Stimulated activated CD8-positive, alpha-beta memory T cell treated with anti-CD3 and anti-CD28 coated beads, Interleukin-4, amount 100 ng/mL, for 24 hours (primary cell): ENCODE data around the gene LNX2.
A peak's percentile ranks its signal among the peaks of the same experiment; 100 is the strongest.

ENCODE experiments used
- DNase-seq: peaks from one replicate; pipeline ENCODE4 v3.0.0-alpha.2; 2020; ENCODE audit warnings: low read depth

Gene LNX2

DNA sequence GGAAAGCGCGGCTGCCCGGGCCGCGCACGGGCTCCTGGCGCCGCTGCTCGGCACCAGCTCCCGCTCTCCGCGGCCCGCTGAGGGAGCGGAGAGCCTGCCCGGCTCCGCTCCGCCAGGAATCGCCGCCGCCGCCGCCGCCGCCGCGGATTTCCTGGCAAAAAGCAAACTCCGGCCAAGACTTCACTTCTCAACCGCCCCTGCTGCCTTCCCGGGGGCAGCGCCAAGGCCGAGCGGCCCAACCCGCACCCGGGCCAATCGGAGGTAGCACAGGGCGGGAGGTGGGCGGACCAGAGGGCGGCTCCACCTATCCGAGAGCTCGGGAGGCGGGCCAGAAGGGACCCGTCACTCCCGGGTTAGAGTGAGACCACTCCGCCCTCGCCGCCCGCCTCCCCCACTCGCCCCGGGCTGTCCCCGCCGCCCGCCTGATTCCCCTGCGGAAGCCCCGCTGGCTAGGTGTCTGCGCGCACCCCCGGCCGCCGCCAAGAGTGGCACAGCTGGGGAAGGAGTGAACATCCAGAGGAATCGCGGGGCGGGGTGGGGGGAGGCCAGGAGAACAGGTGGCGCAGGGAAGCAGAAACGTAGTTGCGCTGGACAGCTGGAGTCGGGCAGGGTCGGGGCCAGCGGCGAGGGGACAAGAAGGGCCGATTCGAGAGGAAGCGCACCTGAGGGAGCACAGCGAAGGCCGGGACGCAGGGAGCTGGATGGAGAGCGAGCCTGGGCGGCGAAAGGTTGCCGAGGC is at the start of gene LNX2:
Gene LNX2, minus strand, starts transcription at position 153 of the 739 bp plus-strand sequence. CDS start 38,826 bp downstream, outside the sequence.
- DNase-seq: peak; percentile 96

DNA sequence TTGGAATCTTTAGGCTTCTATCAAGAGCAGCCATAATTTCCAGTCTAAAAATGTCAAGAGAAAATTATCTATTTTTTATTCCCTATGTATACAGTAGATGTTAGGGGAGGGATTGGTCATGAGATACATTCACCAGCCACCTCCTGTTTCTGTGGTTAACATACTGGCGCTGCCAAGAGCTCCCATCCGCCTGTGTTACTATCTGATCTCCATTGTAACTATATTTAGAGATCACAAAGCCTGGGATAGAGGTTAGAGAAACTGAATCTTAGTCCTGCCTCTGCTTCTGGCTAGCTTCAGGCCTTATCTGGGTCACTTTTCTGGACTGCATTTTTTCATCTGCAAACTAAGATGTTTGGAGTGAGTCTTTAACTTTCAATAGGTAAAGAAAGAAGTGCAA is 47.6 kb upstream of the LNX2 start:
- no peak for DNase-seq

DNA sequence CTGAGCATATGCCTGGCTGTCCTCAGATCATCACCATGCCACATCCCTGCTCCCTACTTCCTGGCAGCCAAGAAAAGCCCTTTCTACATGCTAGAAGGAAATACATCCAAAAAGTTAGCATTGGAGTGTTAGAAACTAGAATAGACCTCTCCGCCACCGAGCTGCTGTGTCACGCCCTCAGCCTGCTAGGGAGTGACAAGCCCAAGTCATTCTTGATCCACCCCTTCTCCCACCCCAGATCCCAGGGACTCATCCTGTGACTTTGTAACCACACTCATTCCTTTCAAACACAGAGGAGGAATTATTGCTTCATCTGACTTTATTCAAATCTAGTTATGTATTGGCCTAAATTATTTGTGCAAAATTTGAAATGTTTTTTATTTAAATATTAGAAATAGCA is 46.6 kb upstream of the LNX2 start:
- DNase-seq: no peak

DNA sequence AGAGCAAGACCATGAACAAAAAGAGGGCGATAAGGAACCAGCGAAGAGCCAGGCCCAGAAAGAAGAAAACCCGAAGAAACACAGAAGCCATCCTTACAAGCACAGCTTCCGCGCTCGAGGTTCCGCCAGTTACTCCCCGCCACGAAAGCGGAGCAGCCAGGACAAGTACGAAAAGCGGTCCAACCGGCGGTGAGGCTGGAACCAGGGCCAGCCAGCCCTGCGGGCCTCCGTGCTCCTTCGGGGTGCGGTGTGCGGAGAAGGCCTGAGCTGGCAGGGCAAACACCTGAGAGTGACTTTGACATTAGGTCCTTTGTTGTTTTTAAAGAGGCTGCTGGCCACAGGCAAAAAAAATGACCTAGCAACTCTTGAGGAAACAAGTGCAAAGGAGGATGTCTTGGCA is 45.4 kb upstream of the LNX2 start:
- no peak for DNase-seq

DNA sequence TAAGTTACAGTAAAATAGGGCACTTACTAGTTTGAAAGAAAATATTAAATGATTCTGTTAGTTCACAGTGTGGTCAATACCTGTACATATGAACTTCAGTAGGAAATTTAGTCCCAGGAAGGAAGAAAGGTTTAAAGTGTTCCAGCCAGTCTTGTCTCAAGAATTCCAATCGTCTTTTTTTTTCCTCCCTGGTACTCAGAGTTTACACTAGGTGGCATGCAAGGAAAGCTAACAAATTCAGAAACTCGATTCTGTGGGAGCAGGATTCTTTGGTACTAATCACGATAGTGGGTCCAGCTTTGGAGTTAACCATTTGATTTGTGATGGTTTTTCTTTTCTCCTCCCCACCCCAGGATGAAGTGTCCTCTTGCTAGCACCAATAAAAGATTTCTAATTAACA is 45.0 kb upstream of the LNX2 start:
- DNase-seq: no peak

DNA sequence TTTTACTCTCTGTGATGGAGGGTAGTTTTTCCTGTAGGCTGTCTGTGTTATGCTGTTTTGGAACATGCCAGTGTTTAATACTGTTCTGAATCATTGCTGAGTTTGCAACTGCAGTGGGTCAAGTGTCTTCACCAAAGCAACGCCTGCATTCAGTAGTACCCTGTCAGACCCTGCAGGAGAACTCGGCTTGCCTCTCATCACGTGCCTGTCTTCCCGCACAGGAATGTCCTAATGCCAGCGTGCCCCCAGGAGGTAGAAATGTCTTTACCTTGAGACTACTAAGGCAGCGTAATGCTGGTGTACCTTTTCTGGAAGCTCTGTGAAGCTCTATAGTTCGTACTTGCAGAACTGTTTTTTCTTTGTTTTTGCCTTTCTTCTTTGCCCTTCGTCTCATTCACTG is 43.6 kb upstream of the LNX2 start:
- no peak for DNase-seq

DNA sequence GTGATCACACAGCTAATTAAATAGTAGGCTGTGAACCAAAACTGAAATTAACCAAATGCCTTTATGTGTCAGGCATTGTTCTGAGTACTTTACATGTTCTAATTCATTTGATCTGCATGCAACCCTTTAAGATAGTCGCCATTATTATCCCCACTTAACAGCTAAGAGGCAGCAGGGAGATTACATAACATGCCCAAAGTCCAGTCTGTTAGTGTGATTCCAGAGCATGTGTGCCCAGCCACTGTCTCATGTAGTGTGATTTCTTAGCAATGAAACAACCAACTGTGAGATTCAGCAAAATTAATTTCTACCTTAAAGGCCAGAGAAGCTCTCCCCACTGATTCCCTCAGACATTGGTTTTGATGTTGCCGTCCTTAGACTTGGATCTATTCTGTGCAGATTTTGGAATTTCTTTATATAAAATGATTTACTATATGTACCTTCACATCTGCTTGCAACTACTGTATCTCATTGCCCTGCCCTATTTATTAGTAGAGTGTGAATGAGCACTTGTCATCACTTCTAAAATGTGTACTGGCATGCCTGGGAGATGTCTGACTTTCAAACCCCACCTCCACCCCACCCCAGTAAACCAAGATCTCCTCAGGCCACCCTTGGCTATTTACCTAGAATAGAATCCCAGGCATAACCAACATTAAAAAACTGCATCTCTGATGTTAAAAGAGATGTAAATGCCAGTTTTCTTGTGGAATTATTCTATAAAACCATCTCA is 42.6 kb upstream of the LNX2 start:
- no peak for DNase-seq

DNA sequence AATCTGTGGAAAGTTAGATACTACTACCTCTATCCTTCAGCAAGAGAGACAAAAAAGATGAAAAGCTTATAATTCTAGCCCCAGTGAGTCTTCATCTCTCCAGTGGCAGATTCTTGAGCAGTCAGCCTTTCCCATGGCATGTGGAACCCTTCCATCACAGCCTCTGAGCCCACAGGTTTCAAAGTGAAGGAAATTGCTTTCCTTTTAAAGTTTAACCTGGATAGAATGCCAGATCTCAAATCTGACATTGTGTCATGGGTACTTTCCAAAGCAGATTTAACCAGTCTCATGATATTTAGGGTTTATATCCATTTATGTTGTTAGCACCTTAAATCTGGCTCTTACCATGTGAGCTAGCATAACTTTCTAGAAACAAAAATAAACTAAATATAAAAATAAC is 40.7 kb upstream of the LNX2 start:
- no peak for DNase-seq

DNA sequence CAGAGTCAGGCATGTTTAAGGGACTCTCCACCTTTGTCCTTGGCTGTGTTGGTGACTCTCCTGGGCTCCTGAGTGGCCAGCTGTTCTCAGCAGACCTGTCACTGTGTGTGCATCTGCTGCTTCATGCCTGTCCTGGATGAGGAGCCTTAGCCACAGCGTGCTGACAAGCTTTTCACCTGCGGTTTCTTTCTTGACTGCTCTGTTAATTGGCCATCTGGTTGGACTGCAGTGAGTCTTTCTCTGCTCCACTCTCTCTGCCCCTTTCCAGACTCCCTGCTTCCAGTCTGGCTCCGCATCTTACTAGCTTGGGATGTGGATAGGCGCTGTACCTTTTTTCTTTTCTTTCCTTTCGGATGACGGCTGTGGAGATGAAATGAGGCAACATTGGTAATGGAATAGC is 40.2 kb upstream of the LNX2 start:
- DNase-seq: no peak

DNA sequence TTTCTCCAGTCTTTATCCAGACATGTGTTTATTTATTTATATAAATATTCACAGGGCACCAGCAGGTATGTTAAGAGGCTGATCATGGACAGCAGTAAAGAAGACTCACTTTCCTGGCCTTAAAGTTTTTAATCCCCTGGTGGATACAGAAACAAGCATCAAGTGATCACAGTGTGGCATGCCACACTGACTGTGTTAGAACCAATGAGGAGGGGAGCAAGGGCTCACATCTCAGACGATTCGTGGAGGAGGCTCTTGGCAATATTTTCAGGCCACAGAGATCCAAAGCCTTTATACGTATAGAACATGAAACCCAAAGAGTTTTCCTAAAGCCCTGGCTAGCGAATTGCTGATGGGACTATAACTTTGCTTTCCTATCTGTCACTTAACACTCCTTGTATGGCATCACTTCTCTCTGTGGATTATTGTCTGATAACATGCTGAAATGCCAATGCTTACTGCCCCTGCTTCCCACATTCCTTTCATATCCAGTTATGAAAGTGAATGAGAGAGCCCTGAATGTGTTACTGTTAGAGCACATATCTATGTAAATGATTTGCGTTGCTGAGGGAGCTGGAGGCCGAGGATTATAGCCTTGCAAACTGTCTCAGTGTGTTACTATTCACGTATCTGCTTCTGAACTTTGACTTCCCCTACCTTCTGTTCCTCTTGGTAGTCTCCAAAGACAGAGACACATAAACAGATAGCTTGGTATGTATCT is 39.0 kb upstream of the LNX2 start:
- DNase-seq: no peak

DNA sequence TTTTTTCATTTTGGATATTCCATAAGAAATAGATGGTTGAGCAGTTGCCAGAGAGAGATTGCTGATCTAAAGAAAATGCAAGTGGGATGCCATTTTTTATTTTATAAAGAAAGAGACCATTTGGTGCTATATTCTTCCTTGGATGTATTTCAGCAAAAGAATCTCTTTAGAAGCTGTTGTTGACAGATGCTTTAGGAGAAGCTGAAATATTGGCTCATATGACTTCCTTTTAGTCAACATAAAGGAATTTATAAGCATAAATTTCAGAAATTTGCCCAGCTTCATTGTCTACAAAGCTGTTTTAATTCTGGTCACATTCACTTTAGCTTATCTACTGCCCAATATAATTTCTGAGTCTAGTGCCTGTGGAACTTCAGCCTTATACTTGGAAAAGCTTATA is 38.2 kb upstream of the LNX2 start:
- DNase-seq: no peak

DNA sequence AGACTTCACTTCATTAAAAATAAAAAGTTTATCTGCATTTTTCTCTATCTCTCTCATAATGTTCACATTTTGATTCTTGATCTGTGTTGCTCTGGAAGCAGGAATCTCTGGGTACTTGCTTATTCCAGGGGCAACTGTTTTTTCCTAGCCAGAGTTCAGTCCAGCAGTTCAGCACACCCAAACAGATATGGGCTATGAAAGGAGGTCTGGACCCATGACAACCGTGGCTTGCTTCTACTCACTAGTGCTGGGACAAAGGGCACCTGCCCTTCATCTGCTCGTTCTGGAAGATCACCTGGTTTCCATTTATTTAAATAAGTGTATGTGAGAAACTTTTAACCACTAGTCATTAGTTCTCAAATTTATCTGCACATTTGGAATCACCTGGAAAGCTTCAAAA is 37.4 kb upstream of the LNX2 start:
- no peak for DNase-seq

DNA sequence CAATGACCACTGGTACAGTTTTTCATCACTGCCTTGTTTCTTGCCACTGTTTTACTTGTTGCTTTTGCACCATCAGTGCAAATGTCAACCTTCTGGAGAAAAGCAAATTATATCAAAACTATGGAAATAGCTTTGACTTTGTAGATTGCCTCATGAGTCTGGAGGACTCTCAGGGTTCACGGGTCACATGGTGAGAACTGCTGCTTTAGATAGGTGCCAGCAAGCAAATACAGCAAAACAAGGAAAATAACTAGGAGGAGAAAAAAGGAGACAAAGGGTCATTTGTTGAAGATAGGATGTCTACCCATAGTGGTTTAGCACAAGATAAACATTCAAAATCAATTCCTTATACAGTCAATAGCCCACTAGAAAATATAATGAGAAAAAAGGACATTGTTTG is 34.5 kb upstream of the LNX2 start:
- no peak for DNase-seq

DNA sequence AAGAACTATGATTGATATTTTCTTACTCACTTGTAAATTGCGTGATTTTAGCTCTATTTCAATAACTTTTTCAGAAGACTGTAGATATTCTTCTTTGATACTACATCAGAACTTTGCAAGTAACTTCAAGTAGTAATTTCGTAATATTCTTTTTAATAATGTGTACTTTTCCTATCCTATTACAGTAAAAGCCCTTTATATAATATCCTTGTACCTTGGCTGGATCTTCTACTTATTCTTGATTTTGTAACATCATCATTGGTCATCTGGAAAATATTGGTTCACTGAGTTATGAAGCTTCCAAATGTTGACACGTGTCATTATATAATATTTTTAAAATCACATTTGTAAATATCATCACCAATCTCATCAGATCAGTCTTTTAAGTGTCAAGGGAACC is 33.7 kb upstream of the LNX2 start:
- no peak for DNase-seq

DNA sequence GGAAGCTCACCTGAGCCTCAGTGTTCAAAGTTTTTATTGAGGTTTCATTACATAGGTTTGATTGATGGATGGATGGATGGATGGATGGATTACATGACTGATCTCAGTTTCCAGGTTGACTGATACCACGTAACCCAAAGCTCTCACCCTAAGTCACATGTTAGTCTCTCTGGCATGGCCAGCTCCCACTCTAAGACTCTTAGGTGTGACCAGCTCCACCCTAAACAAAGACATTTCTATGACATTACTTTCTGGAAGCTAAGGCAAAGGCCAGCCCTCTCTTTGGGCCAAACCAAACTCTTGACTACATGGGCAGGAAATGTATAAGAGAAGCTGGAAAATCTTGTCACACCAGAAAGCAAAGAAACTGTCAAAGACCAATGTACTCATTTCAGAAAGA is 30.0 kb upstream of the LNX2 start:
- DNase-seq: no peak

DNA sequence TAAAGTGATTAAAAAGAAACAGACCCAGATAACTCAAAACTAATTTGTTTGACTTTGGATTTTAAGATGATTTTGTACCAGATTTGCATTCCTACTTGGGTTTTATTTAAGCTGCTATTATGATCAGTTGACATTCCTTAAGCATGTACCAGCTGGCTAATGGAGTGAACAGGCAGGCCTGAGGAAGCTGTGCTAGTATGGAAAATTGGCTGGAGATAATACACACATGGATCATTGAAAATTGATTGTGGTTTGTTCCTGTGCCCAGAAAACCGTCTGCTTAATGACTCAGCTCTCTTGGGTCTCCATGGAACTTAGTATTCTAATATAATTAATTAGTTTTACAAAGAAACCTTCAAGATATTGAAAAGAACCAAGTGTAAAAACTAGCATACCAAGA is 24.0 kb upstream of the LNX2 start:
- no peak for DNase-seq

DNA sequence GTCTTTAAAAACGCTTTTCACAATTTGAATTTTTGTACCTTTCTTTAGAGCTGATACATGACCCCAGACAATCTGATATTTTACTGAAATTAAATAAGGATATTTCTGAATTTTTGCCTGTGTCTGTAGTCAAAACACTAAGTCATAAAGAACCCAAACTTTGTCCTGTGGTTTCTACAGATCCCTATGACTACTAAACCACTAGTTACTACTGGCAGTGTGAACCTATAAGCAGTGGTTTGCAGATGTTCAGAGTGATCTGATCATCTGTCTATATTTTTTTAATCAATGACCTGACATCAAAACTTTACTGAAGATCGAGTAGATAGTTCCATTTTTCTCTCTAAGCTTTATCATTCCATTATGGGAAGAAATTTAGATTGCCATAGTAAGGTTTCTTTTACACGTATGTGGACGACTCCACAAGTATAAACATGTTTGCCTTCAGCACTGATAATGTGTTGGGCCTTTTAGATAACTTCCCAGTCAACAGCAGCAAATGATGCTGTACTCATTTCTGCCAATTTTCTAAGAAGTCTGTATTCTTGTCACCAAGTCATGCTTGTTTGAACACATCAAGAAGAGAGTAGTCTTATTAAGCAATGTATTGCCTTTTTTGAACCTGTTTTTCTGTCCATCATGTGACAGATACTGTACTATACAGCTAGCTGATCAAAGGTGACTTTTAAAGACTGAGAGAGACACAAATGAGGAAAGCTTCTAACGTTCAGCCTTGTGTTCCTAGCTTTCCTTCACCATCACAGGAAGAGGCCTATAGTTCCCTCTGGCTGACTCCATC is 23.2 kb upstream of the LNX2 start:
- DNase-seq: no peak

DNA sequence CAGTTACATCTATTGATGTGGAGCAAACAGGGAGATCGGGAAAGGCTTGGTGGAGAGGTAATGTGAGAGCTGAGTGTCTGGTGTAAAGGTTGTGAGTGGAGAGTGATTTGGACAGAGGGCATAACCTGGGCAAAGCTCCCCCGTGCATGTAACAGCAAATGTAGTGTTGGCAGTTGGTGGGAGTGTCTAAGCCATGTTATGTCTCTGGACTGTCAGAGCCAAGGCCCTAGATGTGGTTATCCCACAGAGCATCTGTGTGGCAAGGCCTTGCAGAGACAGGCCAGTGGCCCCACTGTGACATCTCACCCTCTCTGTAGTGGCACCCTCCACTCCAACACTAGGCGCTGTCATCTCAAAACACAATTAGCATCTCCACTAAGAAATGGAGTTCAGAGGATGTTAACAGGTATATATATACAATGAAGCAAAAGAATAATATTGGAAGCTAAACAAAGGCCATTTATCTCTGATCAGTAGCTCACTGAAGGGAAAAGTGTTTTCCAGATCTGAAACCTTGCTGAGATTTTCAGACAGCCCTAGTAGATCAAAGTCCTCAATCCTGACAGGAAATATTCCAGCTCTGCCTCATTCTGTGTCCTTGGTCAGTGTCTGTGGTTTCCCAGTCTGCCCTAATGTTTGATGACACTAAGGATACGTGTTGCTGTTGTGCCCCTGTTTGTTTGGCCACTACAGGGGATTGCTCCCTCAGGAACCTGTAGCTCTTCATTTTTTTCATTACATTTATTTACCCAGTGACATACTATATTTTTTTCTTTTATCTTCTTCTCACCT is 21.6 kb upstream of the LNX2 start:
- no peak for DNase-seq

DNA sequence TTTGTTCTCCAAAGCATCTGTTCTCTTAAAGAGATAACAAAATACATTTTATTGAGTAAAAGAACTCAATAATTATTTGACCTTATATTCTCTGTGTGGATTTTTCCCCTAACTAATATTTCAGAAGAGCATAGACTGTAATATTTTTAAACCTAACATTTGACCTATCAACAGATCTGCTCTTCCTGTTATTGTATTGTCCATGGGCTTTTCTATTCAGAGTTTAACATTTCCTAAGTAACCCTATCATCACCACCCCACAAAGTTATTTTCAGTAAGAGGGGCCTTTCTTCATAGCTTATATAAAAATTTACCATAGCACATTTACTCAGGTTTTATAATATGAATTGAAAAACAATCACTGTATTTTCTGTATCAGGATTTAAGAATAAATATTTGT is 18.9 kb upstream of the LNX2 start:
- DNase-seq: no peak

DNA sequence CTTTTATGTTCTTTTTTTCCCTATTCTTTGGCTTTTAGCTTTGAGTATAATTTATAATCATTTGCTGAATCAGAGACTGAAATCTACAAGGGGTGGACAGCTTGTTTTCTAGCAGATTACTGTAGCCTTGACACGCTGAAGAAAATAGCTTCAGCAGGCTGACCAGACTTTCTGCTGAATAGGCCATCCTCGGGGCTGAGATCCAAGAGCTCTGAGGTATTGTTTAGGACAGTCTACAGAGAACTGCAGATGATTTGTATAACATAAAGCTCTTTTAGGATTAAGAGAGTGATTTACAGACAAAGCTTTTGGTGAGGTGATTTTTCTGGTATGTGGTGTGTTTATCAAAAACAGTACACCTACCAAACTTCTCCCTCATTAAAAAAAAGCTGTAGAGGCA is 18.2 kb upstream of the LNX2 start:
- no peak for DNase-seq

DNA sequence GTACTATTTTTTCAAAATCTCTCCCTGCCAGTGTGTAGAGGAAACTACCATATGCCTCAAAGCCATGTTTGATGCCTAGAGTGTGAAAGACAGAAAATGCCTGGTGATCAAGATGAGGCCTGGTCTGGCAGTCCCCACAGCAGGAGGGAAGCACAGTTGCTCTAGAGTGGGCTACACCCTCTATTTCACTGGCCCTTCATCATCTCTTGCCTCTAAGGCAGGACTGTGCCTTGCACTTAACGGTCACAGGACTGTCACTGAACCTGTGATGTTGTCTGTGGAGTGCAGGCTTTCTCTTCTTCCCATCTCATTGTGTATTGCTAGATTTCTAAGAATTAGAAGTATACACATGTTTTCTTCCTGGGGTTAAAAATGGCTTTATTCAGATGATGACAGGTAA is 17.7 kb upstream of the LNX2 start:
- no peak for DNase-seq

DNA sequence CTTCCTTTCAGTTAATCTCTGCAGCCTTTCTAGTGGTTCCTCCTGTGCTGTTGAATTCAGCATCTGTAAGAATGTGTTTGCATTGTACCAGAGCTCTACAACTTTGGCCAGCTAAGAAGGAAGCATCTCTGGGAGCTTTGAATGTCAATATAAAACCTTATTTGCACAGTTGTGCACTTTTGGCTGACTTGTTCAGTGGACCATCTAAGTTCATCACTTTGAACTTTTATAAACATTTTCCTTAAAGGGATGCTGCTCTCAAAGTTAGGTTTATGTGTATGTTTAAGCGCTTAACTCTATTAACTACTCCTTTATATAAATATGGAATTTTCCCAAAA is 16.9 kb upstream of the LNX2 start:
- DNase-seq: no peak
